Pancreas (tissue), 10 donors: ENCODE results near the gene PPP2R5D. TPM values are rescaled to one million over a fixed set of nuclear protein-coding genes. Genes with fewer than 3 reads are reported as not detected.
A peak's percentile ranks its signal among the peaks of the same experiment; 100 is the strongest.

ENCODE experiments used
- ATAC-seq, 4 donors: fragments of 200-7000 bp; cut with Tn5 transposase; one replicate each; pipeline versions ENCODE4 v1.8.0 to v1.9.1; 2020; ENCODE audit warnings: mild to moderate bottlenecking in 4 of 4, moderate library complexity in 4 of 4
- DNase-seq, 6 donors: peaks; one replicate each; pipeline ENCODE4 v3.0.0-alpha.2; 2020
- FAIRE-seq: peaks from 2 replicates; lab custom pipeline; 2012; peaks lifted over from hg19 to GRCh38; lab: Jason Lieb, UNC
- H3K27ac ChIP-seq, 4 donors: fragments of 200-600 bp; sonication (generic); 1 replicate in 3 of 4; 2 replicates in 1 of 4; pipeline versions ENCODE4 v1.5.0 to v1.8.0; 2020
- H3K27me3 ChIP-seq, 4 donors: fragments of 200-600 bp; one replicate each; pipeline ENCODE4 v1.8.0; 2021
- H3K36me3 ChIP-seq, 3 donors: fragments of 200-600 bp; sonication (generic) in 1 of 3; one replicate each; pipeline versions ENCODE4 v1.5.0 to v1.8.0; 2020 to 2021
- H3K4me1 ChIP-seq, 3 donors: fragments of 200-600 bp; one replicate each; pipeline ENCODE4 v1.8.0; 2021
- H3K4me3 ChIP-seq, 4 donors: fragments of 200-600 bp; sonication (generic) in 2 of 4; one replicate each; pipeline versions ENCODE4 v1.5.0 to v1.8.0; 2020 to 2021
- H3K9me3 ChIP-seq, 4 donors: fragments of 200-600 bp; one replicate each; pipeline ENCODE4 v1.8.0; 2021
- WGBS, 2 donors: extraction: QIAGEN DNeasy Blood & Tissue Kit; methylation state at CpG; one replicate each; pipeline ENCODE4 v1.1.7; 2013; 5-methylcytosine and 5-hydroxymethylcytosine counted together
- intact Hi-C, 3 donors: fragments of 100-400 bp; cut with DNase I; formaldehyde crosslinking; loops; one replicate each; pipeline versions ENCODE4 v1.11.1 to v1.14.2; 2022
- polyA plus RNA-seq, 2 donors: library from polyadenylated mRNA; stranded (reverse); fragments of 200-250 nt; gene quantifications; one replicate each; pipeline ENCODE4 v1.2.3, GENCODE V29; 2013
- total RNA-seq, 6 donors: library from RNA; stranded (reverse); fragmentation: NEBNext Ultra II Directional in 4 of 6; extraction: Animal tissue kit (Norgen Biotek cat#: 25700) in 4 of 6; gene quantifications; one replicate each; pipeline versions ENCODE4 v1.2.1 to v1.2.4, GENCODE V29; 2021 to 2023
- TF ChIP-seq, protein P1 (sequence below), 4 donors: fragments of 200-600 bp; sonication (generic) in 3 of 4; IDR thresholded peaks; one replicate each; pipeline versions ENCODE4 v1.5.0 to v1.8.0; 2021; ENCODE audit warnings: antibody characterized with exemption in 4 of 4
- donor health status: healthy with polysubstance abuse.
- donor health status: DM: no; HTN: no; CAD: no; lungs with moderate emphysema.
- donor health status: DM: no; HTN: no; CAD: no.
- donor health status: control.
- donor health status: control.
- donor health status: Bipolar disorder and iron deficiency.
- donor health status: DM: yes; HTN: yes; CAD: no.
- donor health status: DM: no; HTN: no; CAD: no.
- donor health status: DM: no; HTN: no; CAD: no.
- donor health status: DM: yes; HTN: yes; CAD: no.

The PPP2R5D gene
- total and polyA plus RNA-seq, 8 donors = 9.6 to 18.7 (median 12.6) TPM

DNA sequence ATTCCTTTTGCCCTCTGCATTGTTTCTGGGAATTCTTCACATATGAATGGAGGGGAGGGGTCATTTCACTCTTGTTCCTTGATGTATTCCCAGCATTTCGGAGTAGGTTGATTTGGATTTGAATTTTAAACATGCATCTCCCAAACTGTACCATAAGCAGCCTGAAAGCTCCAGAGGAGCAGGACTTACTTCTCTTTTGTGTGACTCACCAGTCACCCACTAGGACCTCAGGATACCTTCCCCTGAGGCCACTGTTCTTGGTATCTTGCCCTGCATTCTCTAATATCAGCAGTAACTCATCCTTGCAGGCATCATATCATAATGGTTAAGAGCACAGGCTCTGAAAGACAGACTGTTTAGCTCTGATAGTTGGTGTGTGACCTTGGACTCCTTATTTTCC is 74.2 kb downstream of the PPP2R5D start:
- peaks cover 0 to 11% (median 0%) of the 10 kb centered on the region in 3 donors for H3K36me3 ChIP-seq
- peak overlapping the region; percentile 35 to 88 (median 61) for H3K4me3 ChIP-seq
- 45 to 54% methylated on average over 1 of the region's 1 CpG for WGBS, 2 donors
- DNase-seq (no peak), FAIRE-seq (no peak), ATAC-seq (no peak)
- peak overlapping the region in 2 of 4 donors; percentile 91 to 94 for H3K27ac ChIP-seq
- no peaks in the 10 kb centered on the region for H3K27me3 ChIP-seq
- no peaks in the 10 kb centered on the region for H3K9me3 ChIP-seq
- peaks cover 23 to 28% (median 24%) of the 10 kb centered on the region in 3 donors for H3K4me1 ChIP-seq
- intact Hi-C loops = no loop called here
- TF ChIP-seq, protein P1, sequence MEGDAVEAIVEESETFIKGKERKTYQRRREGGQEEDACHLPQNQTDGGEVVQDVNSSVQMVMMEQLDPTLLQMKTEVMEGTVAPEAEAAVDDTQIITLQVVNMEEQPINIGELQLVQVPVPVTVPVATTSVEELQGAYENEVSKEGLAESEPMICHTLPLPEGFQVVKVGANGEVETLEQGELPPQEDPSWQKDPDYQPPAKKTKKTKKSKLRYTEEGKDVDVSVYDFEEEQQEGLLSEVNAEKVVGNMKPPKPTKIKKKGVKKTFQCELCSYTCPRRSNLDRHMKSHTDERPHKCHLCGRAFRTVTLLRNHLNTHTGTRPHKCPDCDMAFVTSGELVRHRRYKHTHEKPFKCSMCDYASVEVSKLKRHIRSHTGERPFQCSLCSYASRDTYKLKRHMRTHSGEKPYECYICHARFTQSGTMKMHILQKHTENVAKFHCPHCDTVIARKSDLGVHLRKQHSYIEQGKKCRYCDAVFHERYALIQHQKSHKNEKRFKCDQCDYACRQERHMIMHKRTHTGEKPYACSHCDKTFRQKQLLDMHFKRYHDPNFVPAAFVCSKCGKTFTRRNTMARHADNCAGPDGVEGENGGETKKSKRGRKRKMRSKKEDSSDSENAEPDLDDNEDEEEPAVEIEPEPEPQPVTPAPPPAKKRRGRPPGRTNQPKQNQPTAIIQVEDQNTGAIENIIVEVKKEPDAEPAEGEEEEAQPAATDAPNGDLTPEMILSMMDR (IDR thresholded peaks at IDR 0.05) = no peak

DNA sequence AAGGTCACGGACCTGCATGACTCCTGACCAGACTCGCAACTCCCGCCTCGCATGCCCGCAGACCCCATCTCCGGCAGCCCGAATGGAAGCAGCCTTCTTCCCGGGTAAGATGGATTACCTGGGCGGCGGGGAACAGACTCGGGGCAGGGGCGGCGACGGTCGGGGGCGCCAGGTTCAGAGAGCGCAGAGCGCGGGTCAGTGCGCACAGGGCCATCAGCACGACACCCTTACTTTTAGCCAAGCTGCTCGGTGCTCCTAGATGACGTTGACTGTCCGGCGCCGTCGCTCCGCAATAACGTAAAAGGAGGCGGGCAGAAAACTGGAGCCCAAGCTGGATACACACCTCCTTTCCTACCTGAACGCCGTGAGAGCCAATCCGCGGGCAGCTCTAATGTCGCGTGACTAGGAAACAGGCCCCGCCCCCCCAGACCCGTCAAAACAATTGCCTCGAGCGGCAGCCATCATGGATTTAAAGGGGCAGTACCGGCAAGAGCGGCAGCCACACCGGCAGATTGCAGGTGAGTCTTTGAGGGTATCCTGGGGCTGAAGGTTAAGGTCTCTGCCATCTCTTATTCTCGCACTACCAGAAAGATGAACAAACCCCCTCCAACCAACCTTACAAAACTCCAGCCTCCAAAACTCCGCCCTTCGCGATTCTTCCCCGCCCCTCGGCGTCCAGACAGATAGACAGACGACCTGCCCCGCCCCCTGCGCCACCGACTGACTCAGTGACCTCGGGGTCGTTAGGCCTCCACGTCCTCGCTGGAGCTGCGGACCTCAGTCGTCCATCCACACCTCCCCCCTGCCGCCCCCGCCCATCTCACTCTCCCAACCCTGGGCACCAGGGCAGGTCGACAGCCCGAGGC is 75.0 kb downstream of the PPP2R5D start, which contains the start of the genes KLC4 and MRPL2:
TSS of gene KLC4 (plus strand) at position 464 of the 866 bp plus-strand sequence. CDS start 1,705 bp downstream, outside the sequence.
TSS of gene MRPL2 (minus strand) at position 267 of the 866 bp plus-strand sequence. CDS start at position 214, 53 bp downstream.
- DNase-seq (peak; percentile 94 to 98 (median 98)), ATAC-seq (peak; percentile 92 to 98 (median 94)), FAIRE-seq (no peak)
- H3K4me1 ChIP-seq = peaks cover 23 to 25% (median 24%) of the 10 kb centered on the region in 3 donors
- TF ChIP-seq, protein P1 (IDR thresholded peaks at IDR 0.05) = no peak
- peak within 1 kb of the TSS; percentile 35 to 88 (median 72) for H3K4me3 ChIP-seq
- no peaks in the 10 kb centered on the region for H3K27me3 ChIP-seq
- peaks cover 0 to 11% (median 0%) of the 10 kb centered on the region in 3 donors for H3K36me3 ChIP-seq
- peak within 1 kb of the TSS; percentile 91 to 94 (median 94) for H3K27ac ChIP-seq
- H3K9me3 ChIP-seq = no peaks in the 10 kb centered on the region
- WGBS, 2 donors = 0 to 1% methylated on average over 62 to 64 of the region's 64 CpGs
- intact Hi-C loops = no loop called here

DNA sequence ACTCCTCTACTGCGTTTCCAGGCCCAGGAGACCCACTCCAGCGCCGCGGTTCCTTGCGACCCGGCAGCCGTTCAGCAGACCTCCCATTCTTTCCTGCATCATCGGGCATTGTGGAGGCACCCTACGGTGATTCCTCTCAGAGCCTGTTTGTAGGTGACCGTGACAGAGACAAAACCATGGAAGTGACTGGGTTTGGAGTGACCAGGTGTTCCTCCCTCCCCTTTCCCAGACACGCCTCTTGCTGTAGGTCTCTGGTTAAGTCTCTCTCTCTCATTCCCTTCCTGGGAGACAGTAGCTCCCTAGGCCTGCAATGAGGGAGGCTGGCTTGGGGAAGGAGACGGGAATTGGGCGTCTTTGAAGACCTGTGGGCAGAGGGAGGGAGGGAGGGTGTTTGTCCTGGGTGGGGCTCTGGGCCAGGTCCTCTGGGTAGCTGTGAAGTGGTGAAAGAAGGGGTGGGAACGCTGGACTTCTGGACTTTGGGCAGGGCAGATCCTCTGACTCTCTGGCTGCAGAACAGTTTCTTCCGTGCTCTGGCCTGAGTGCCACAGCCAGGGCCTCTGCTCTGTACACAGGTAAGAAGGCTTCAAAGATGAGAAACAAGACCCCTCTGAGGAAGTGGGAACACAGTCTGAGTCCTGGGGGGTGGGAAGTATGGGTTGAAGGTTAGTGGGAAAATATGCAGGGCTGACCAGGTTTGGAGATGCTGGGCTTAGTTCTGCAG is 75.8 kb downstream of the PPP2R5D start:
- 3 to 4% methylated on average over 14 to 15 of the region's 15 CpGs for whole genome bisulfite sequencing, 2 donors
- FAIRE-seq (no peak), DNase-seq (peak; percentile 59 to 72 (median 70)), ATAC-seq (peak; percentile 71 to 80 (median 78))
- no peaks in the 10 kb centered on the region for H3K9me3 ChIP-seq
- H3K36me3 ChIP-seq = peaks cover 0 to 9% (median 0%) of the 10 kb centered on the region in 3 donors
- TF ChIP-seq, protein P1 (IDR thresholded peaks at IDR 0.05) = no peak
- H3K4me3 ChIP-seq = peak overlapping the region; percentile 35 to 88 (median 72)
- intact Hi-C loops = no loop called here
- H3K27me3 ChIP-seq = no peaks in the 10 kb centered on the region
- H3K4me1 ChIP-seq = peaks cover 23 to 24% (median 24%) of the 10 kb centered on the region in 3 donors
- peak overlapping the region; percentile 91 to 94 (median 94) for H3K27ac ChIP-seq

DNA sequence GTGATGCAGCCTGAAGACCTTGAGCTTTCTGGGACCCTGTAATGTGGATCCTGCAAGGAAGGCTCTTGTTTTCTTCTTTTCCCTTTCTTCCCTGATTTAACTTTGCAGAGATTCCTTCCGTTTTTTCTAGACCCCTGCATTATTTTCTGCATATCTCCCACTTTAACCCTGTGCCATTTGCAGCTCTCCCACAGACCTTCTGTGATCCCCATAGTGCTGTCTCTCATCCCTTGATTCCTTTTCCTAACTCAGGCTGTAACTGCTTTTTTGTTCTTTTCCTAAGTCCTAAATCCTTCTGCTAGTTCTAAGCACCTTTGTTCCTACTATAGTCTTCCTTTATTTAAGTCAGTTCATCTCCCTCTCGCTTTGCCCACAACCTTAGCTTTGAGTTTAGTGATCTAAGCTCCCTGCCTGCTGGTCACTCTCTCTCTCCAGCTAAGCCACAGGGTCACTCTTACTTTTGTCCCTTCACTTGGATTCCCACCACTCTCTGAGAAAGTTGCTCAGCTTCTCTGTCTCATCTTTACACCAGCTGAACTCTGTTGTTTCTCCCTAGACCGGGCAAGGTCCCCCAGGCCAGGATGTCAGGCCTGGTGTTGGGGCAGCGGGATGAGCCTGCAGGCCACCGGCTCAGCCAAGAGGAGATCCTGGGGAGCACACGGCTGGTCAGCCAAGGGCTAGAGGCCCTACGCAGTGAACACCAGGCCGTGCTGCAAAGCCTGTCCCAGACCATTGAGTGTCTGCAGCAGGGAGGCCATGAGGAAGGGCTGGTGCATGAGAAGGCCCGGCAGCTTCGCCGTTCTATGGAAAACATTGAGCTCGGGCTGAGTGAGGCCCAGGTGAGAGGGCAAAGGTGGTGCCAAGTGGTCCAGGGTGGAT is 76.6 kb downstream of the PPP2R5D start:
- FAIRE-seq = no peak
- TF ChIP-seq, protein P1 (IDR thresholded peaks at IDR 0.05) = no peak

More for the DNA sequence above, 76.6 kb downstream of the PPP2R5D start:
- Histone ChIP-seq H3K4me3 (peak overlapping the region in 2 of 4 donors; percentile 86 to 88), H3K4me1 (peaks cover 23 to 24% (median 24%) of the 10 kb centered on the region in 3 donors), H3K9me3 (no peaks in the 10 kb centered on the region), H3K36me3 (peaks cover 0 to 2% (median 0%) of the 10 kb centered on the region in 3 donors), H3K27me3 (no peaks in the 10 kb centered on the region), H3K27ac (peak overlapping the region in 3 of 4 donors; percentile 94)
- intact Hi-C loops = no loop called here
- WGBS, 2 donors = 63 to 64% methylated on average over 12 of the region's 12 CpGs
- DNase-seq = peak in 1 of 6 donors; percentile 43
- no peak for ATAC-seq
